T47D (cell line): ENCODE measurements around the gene TMEM203.
A peak's percentile ranks its signal among the peaks of the same experiment; 100 is the strongest.

Experiments
- DNase-seq, 2 experiments: peaks; one replicate each; pipeline versions ENCODE4 v3.0.0 to v3.0.0-alpha.2; 2011 to 2012; ENCODE audit warnings: low read depth in 1 of 2, low spot score in 1 of 2
- JUND ChIP-seq: IDR thresholded peaks from 2 replicates; pipeline ENCODE4 v1.6.1; 2012; ENCODE audit warnings: low read depth
- in situ Hi-C: cut with HindIII; loops from 2 replicates; pipeline ENCODE4 v1.10.0; 2016; ENCODE audit warnings: low sequenced_read_pairs, low pct_unique_long_range_greater_than_20kb

TMEM203 gene

DNA sequence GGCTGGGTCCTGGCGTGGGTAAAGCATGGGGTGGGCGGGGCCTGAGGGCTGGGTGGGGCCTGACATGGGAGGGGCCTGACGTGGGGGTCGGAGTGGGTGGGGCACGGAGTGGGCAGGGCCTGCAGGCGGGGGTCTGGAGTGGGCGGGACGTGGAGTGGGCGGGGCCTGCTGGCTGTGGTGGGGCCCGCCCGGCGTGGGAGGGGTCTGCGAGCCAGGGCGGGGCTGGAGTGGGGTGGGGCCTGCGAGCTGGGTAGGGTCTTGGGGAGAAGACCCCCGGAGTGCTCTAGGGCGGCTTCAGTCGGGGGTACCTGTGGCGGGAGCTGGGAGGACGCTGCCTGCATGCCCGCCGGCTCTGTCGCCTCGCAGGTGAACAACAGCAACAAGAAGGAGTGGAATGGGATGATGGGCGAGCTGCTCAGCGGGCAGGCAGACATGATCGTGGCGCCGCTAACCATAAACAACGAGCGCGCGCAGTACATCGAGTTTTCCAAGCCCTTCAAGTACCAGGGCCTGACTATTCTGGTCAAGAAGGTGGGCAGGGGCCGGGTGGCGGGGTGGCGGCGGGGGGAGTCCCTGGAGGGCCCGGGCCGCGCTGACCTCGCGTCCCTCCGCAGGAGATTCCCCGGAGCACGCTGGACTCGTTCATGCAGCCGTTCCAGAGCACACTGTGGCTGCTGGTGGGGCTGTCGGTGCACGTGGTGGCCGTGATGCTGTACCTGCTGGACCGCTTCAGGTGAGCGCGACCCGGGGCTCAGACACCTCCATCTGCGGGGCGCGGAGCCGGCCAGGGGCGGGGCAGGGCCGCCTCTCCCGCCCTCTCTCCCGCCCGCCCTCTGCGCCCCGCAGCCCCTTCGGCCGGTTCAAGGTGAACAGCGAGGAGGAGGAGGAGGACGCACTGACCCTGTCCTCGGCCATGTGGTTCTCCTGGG lies 43.6 kb downstream of the TMEM203 start:
- TF ChIP-seq JUND, result no peak
- DNase-seq, result no peak
- in situ Hi-C loops, result no loop called here

DNA sequence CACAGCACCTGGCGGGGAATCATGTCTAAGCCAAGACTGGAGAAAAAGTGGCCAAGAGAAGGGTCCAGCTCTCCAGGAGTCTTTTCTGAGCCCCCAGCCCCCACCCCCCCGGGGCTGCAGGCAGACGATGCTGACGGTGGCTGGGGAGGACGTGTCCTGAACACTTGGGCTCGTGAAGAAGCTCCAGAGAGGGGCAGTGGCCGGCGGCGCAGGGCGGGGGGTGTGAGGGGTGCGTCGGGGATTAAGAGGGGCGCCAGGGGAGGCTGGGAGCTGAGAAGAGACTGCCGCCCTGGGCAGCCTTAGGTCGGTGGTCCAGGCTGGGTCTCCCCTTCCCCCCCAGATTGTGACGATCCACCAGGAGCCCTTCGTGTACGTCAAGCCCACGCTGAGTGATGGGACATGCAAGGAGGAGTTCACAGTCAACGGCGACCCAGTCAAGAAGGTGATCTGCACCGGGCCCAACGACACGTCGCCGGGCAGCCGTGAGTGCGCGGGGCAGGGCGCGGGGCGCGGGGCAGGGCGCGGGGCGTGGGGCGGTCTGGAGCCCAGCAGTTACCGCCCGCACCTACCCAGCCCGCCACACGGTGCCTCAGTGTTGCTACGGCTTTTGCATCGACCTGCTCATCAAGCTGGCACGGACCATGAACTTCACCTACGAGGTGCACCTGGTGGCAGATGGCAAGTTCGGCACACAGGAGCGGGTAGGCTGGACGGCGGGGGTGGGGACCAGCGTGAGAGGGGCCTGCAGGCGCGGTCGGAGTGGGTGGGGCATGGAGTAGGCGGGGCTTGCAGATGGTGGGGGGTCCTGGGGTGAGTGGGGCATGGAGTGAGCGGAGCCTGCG lies 44.5 kb downstream of the TMEM203 start:
- in situ Hi-C loops, result no loop called here
- no peak for TF ChIP-seq JUND
- DNase-seq, result no peak

DNA sequence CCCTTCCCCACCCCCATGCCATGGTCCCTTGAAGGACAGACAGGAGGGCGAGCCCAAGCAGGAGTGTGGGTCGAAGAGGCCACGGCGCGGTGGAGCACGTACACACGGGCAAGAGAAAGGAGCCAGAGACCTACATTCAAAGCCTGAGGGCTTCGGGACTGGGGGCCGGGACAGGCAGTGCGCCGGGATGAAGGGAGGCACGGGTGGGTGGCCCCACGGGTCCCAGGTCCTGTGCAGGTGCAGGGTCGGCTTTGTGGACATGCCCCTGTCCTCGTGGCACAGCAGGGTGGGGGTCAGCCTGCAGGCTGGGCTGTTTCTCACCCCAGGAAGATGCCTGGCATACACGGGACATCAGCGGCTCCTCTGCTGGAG lies 45.4 kb downstream of the TMEM203 start:
- in situ Hi-C loops, result no loop called here
- no peak for TF ChIP-seq JUND
- DNase-seq, result no peak

- no peak for TF ChIP-seq JUND
- DNase-seq, result no peak
- in situ Hi-C loops, result no loop called here
These were observed 46.1 kb downstream of the TMEM203 start for GRCh38 chr9:137159105-137160053.

DNA sequence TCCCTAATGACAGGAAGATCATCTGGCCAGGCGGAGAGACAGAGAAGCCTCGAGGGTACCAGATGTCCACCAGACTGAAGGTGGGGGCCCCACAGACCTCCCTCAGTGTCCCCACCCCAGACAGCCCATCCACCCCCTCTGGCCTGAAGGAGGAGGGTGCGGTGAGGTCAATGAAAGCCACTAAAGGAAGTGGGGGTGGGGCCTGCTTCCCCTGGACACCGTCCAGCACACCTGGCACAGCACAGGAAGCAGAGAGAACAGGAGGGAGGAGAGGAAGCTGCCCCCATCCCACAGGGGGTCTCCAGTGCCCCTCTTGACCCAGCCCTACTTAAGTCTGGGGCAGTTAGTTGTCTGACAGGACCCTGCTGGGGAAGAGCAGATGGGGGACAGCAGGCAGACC lies 46.8 kb downstream of the TMEM203 start:
- in situ Hi-C loops, result no loop called here
- no peak for TF ChIP-seq JUND
- no peak for DNase-seq

GRCh38 chr9:137157618-137158415 lies 47.6 kb downstream of the TMEM203 start:
- in situ Hi-C loops, result no loop called here

DNA sequence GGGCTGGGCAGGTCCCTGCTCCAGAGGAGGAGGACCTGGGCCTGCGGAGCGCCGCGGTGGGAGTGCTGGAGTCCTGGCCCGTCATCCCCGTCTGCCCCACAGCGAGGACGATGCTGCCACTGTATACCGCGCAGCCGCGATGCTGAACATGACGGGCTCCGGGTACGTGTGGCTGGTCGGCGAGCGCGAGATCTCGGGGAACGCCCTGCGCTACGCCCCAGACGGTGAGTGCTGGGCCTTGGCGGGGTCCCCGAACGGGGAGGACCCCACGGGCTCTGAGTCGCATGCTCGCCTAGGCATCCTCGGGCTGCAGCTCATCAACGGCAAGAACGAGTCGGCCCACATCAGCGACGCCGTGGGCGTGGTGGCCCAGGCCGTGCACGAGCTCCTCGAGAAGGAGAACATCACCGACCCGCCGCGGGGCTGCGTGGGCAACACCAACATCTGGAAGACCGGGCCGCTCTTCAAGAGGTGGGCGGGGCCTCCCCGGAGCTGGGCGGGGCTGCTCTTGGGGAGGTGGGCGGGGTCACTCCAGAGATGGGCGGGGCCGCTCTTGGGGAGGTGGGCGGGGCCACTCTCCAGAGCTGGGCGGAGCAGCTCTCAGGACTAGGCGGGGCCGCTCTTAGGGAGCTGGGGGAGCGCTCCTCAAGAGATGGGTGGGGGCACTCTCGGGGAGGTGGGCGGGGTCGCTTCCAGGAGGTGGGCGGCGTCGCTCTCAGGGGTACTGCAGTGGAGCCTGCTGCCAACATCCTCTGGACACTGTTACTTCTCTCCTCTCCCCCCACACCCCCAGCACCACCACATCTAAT lies 48.7 kb downstream of the TMEM203 start:
- peak in 1 of 2 experiments; percentile 82 for DNase-seq
- in situ Hi-C loops, result no loop called here
- no peak for TF ChIP-seq JUND

More at GRCh38 chr9:137157618-137158415, 47.6 kb downstream of the TMEM203 start:
- DNase-seq, result no peak
- TF ChIP-seq JUND, result no peak
